ENCODE data around the gene NDUFV3.
"Not testable (repeated sequence)": the region's sequence is repeated elsewhere in the genome, so short reads cannot be mapped to it uniquely, and the experiment has no call there.

The NDUFV3 gene

GRCh38 chr21:42857216-42857615 is 35.9 kb upstream of the NDUFV3 start:
- DNase-seq = no peak

DNA sequence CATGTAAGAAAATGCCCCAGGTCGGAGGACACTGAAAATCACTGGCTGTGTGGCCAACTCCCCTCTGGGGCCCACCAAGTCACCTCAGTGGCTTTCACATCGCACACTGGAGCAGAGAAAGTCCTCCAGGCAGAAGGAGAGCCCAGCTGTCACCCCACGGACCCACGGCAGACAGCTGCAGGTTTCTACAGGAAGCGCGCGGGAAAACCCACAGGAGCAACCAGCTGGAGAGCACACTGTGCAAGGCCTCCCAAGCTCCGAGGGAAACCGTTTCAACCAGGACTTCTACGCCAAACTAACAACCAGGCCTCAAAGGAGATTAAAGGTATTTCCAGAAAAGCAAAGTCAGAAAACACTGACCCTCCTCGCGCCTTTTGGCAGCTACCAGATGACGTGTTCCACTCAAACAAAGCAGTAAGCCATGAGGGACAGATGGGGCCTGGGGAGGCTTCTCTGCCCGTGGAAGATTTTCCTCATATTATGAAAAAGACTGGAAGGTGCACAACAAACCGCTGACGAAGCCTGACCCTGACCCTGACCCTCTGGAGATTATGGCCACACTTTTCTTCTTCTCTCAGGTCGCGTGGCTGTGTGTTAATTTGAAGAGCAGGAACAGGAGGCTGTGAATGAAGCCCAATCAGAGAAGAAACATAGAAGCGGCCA is 34.8 kb upstream of the NDUFV3 start:
- no peak for DNase-seq

DNA sequence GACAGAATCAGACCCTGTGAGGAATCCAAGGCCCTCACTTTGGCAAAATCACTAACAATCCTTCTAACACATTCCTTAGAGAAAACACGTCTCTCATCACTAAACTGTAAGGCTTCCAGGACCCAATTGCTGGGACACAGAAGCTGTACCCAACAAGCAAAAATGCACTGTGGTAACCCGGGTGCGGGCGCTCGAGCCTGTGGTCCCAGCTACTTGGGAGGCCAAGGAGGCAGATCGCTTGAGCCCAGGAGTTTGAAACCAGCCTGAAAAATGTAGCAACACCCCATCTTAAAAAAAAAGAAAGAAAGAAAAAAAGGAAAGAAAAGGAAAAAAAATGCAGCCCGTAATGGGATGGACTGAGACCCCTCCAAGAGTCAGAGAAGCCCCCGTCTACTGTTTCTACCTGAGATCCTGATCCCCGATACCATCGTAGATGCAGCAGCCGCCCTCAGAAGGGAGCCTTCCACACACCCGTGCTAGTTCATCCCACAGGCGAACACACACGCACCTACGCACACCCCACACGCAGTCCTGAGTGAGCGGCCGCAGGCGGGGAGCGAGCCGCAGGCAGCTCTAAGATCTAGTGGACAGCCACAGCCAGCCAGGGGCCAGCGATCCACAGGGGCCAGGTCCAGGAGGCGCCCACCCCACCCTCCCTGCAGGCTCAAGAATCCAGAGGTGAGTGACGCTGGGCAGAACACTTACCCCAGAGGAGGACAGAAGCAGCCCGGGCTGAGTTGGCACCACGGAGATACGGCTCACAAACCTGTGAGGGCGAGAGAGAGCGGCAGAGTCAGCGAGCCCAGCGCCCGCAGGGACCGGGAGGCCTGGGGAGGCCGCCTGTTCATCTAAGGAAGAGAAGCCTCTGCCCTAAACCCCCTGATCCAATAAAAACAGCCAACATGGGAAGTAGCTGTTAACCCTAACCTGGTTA is 33.9 kb upstream of the NDUFV3 start:
- no peak for DNase-seq

- no peak for DNase-seq
Measured at GRCh38 chr21:42859891-42860230, 33.2 kb upstream of the NDUFV3 start.

DNA sequence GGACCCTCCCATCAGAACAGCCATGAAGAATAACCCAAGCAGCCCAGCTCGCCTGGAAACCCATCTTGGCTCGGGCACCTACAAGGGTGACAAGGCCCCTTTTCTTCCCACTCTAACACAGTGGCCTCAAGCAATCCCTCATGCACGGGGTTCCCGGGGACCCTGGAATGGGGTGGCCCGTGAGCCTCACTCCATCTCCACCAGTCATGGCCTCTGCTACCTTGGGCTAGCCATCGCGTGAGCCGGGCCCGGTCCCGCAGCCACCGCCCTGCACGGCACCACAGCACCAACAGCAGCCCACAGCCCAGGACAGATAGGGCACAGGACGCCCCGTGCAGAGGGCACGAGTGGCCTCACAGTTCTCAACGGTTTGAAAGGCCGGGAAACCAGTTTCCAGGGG is 32.8 kb upstream of the NDUFV3 start:
- DNase-seq = no peak

DNA sequence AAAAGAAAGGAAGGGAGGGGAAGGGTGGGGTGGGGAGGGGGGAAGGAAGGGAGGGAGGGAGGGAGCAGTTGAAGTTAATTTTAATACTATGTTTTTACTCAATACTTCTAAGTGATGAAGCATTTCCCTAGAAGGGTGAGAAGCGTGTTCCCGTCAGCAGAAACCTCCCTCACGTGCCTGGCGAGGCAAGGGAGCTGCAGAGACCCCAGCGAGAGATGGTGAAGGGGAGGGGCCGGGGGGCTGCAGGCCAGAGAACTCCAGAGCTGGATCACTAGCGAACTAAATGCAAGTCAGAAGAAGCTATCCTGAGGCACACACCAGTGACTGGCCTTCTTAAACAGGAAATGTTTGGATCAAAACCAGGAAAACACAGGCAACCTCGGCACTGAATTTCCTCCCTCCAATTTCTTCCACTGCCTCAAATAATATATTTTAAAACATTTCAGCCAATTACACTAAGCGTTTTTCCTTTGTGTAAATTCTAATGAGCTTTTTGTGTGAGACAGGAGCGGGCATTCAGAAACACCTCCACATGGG is 31.7 kb upstream of the NDUFV3 start:
- no peak for DNase-seq

- no peak for DNase-seq
Measured at GRCh38 chr21:42861848-42862400, 31.2 kb upstream of the NDUFV3 start.

DNA sequence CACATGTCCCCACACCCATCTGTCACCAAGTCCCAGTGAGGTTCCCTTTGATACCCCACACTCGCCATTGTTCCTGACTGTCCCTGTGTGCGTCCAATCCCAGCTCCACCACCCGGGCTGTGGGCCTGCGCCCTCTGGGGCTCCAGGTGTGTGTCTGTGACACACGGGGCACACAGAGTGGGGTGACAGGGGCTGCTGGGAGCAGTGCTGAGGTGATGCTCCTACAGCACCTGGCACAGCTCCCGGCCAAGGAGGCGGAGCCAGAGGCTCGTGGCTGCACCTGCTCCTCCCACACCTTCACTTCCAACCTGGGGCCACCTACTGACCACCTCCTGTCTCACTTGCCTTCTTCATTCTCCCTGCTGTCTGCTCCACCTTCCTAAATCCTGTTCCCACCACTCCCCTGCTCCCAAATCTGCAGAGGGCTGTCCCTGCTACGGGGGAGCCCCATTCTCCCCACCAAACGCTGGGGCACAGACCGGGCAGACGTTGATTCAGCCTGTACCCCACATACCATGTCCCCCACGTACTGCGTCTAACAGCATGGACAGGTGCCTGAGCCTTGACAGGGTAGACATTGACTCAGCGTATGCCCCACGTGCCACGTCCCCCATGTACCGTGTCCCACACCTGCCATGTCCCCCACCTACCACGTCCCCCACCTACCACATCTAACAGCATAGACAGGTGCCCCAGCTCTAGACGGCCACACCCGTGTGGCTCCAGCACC is 30.2 kb upstream of the NDUFV3 start:
- DNase-seq = no peak

- DNase-seq = no peak
Measured at GRCh38 chr21:42863504-42863870, 29.6 kb upstream of the NDUFV3 start.

GRCh38 chr21:42864286-42864685 is 28.8 kb upstream of the NDUFV3 start:
- DNase-seq = no peak

DNA sequence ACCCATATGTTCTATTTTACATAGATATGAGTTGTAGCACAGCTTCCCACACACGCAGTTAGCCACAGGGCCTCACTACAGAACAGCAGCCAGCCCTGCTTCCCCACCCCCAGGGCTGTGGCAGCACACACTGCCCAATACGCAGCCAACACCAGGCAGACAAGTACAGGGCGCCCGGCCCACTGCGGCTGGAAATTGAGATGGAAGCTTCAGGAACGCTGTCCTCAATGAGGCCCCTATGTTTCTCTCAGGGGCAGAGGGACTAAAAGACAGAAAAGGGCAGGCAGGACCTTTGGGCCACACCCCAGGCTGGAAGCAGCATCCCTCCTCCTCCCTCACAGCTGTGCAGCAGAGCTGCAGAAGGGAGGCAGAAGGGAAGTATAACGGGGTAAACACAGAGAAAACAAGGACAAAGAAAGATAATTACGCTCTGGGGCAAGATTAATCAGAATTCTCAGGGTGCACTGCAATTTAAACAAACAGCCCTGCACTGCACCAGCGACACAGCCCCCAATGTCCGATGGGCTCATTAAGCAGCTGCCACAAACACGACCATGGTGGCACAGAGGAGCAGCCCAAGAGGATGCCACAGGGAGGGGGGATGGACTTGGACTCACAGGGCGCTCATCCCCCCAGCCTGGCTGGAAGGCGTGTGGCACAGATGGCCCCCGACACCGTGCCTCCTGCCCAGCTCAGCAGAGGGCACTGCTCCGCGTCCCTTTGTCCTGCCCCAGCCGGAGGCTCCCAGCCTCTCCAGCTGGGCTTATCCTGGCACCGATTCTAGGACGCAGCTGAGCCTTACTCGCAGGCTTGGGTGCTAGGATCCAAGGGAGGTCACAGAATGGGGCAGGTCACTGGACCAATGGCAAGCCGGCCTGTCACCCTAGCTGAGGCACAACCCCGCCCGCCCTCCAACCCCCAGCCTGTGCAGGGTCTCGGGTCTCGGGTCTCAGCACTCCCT is 28.0 kb upstream of the NDUFV3 start:
- DNase-seq = no peak

DNA sequence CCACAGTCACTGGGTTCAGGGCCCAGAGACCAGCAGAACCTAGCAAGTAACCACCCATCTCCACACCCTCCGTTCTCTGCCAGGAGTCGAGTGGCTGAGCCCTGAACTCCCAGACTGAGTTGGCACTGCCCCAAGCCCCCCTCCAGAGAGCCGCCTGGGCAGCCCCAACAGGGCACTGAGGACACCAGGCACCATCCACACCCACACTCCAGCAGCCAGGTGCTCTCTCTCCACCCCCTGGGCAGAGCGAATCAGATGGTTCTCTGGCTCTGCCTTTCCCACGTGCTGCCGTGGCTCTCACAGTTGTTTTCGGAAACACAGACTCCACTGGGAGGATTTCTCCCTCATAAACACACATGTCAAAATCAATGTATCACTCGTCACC is 27.3 kb upstream of the NDUFV3 start:
- no peak for DNase-seq

DNA sequence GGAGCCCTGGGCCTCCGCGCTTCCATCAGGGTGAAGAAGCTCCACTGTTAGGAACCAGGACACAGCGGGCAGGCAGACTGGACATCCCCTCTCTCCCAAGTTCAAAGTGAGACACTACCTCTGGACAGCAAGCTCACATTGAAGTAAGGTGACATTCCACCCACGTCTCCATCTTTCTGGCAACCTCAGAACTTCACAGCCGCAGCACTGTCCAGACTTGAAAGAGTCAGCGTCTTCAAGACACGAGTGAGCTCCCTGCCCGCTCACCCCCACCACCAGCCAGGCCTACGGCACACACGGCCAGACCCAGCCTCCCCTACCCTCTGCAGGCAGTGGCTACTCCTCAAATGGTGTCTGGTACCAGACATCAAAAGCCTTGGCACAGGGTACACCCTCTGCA is 24.9 kb upstream of the NDUFV3 start:
- no peak for DNase-seq

DNA sequence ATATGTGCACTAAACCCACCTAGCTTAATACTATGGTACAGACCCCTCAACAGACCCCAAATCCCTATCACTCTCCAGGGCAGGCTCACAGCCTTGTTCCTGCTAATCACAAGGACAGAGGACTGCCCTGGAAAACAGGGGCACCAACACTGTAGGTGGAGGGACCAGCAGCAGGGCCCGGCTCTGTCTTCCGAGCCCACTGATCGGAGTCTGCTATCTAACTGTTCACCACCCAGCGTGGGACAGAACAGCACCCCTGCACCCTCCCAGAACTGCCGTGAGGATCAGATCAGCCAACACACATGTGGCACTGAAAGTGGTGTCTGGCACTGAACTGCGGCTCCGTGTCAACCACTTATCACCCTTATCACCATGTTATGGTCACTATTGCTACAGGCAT is 20.0 kb upstream of the NDUFV3 start:
- DNase-seq = no peak

DNA sequence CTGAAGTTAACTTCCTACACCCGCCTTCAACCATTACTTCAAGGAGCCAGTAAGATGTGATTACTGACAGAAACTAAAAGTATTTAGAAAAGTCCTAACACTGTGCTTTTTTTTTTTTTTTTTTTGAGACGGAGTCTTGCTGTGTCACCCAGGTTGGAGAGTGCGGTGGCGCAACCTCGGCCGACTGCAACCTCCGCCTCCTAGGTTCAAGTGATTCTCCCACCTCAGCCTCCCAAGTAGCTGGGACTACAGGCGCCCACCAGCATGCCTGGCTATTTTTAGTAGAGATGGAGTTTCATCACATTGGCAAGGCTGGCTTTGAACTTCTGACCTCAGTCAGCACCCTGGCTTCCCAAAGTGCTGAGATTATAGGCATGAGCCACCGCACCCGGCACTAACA is 17.3 kb upstream of the NDUFV3 start:
- DNase-seq = not testable (repeated sequence)

DNA sequence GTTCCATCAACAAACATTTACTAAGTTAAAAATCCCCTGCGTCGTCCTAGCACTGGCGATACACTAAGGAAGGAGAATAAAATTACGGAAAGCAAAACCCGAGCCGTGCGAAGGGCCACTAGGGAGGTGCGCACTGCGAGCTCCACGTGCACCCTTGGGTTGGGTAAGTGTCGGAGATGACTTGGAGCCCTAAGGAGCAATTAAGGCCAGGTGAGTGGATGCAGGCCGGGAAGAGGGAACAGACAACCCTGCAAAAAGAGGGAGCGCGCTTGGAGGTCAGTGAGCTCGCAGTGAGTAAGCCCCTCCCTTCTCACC is 14.5 kb upstream of the NDUFV3 start:
- DNase-seq = no peak

DNA sequence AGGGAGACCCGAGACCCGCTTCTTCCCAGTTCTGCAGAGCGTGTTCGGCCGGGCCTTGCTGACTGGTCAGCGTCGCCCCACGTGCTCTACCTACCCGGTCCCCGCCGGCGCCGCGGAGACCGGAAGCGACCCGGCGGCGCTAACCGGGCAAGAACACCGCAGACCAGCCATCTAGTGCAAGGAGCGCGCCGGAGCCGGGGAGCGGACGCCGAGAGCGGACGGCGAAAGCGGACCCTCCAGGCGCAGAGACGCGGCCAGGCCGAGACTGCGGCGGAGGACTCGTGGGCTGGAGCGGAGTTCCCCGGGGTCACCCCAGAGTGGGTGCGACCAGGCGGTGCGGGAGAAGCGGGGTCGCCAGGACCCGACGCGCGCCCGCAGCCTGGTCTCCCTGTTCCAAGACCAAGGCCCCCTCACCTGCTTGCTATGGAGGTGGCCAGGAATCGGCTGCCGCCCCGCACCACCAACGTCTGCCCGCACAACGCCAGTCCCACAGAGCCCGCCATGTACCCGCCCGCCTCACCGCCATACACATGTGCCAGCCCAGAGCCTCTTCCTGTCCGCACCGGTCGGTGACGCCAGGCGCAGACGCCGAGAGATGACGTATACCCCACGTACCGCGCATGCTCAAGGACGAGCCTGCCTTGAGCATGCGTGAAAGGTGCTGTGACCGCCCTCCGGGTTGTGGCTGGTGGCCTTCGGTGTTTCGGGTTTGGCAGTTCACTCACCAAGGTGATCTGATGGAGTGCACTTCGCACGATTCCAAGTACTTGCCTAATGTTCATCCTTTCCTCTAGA is 13.9 kb upstream of the NDUFV3 start, which contains the start of gene WDR4:
Gene WDR4 (minus strand): TSS at position 547 of the 795 bp plus-strand sequence. CDS start 44 bp downstream, at position 503.
- peak; percentile 91 to 97 (median 96) for DNase-seq

- no peak for DNase-seq
Measured at GRCh38 chr21:42880352-42880751, 12.8 kb upstream of the NDUFV3 start.

DNA sequence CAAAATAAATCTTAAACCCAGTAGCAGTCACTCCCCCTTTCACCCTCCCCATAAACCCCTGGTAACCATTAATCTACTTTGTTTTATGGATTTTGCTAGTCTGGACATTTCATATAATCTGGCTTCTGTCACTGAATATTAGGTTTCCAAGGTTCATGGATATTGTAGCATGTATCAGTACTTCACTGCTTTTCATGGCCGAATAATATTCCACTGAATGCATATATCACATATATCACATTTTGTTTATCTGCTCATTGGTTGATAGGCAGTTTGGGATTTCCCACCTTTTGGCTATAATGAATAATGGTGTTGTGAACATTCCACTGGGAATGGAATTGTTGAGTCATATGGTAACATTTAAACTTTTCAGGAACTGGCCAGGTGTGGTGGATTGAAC is 9.2 kb upstream of the NDUFV3 start:
- no peak for DNase-seq

DNA sequence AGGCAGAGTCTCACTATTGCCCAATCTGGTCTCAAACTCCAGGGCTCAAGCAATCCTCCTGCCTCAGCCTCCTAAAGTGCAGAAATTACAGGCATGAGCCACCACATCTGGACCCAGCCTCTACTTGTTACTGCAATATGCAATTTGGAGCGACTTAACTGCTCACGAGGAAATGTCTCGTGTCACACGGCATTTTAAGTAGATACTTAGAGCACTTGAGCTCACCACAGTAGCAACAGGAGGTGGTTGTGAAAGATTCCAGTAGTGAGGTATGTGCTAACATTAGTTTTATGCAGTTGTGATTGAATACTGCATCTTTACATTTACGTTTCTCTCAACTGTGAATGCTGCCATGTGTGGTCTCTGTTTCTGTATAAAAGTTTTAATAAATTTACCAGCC is 5.8 kb upstream of the NDUFV3 start:
- no peak for DNase-seq

DNA sequence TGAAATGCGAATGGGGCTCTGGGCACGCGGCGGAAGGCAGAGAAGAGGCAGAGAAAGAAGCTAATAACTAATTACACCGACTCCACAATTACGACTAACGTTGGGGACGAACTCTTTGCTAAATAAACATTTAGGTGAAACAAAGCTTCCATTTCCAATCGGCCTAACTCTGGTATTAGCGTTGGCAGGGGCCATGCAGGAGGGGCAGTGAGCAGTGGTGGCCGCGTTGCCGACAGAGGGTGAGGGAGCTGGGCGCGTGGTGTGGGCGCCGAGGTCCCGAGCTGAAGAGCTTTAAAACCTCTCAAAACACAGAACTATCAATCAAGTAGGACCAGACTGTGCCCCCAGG is 553 bp upstream of the NDUFV3 start:
- no peak for DNase-seq

Data from activated CD4-positive, CD25-positive, alpha-beta regulatory T cell (primary cell).